OCI-LY1 (cell line): ENCODE data around the gene AP1G1.

ENCODE experiments used
- H2AFZ ChIP-seq: fragments of 200-600 bp; sonication (generic), shearing (Covaris generic); 2 replicates; pipeline ENCODE4 v1.6.0; 2014; ENCODE audit warnings: antibody characterized with exemption, mild to moderate bottlenecking, low read length
- H3F3A ChIP-seq: fragments of 200-600 bp; sonication (generic), shearing (Covaris generic); 2 replicates; pipeline ENCODE4 v1.6.0; 2014; ENCODE audit warnings: mild to moderate bottlenecking, antibody characterized with exemption, low read length, moderate library complexity; ENCODE audit not compliant: insufficient read depth
- H3K27ac ChIP-seq: fragments of 200-600 bp; sonication (generic); 2 replicates; pipeline ENCODE4 v1.5.1; 2014; ENCODE audit warnings: low read length, mixed run types, mild to moderate bottlenecking, low read depth; ENCODE audit not compliant: poor library complexity, severe bottlenecking
- H3K27me3 ChIP-seq: fragments of 200-600 bp; sonication (generic); 2 replicates; pipeline ENCODE4 v1.6.0; 2014; ENCODE audit warnings: antibody characterized with exemption, mild to moderate bottlenecking, low read length, moderate library complexity; ENCODE audit not compliant: insufficient read depth
- H3K36me3 ChIP-seq: fragments of 200-600 bp; sonication (generic); 2 replicates; pipeline ENCODE4 v1.6.1; 2014; ENCODE audit warnings: mild to moderate bottlenecking, antibody characterized with exemption, low read length, moderate library complexity, mixed read lengths; ENCODE audit not compliant: insufficient read depth
- H3K4me1 ChIP-seq: fragments of 200-600 bp; sonication (generic); 2 replicates; pipeline ENCODE4 v1.5.1; 2014; ENCODE audit warnings: mild to moderate bottlenecking, low read length, moderate library complexity; ENCODE audit not compliant: insufficient read depth, severe bottlenecking
- H3K4me2 ChIP-seq: fragments of 200-600 bp; sonication (generic), shearing (Covaris generic); 2 replicates; pipeline ENCODE4 v1.6.1; 2014; ENCODE audit warnings: low read length
- H3K4me3 ChIP-seq: fragments of 200-600 bp; sonication (generic); 2 replicates; pipeline ENCODE4 v1.5.1; 2014; ENCODE audit warnings: low read length, low read depth, mild to moderate bottlenecking, mixed read lengths; ENCODE audit not compliant: poor library complexity, severe bottlenecking
- H3K79me2 ChIP-seq: fragments of 200-600 bp; shearing (Covaris generic); 2 replicates; pipeline ENCODE4 v1.6.1; 2016; ENCODE audit warnings: mixed run types, low read length, mixed read lengths; ENCODE audit not compliant: insufficient read depth
- H3K9ac ChIP-seq: fragments of 200-600 bp; sonication (generic), shearing (Covaris generic); 2 replicates; pipeline ENCODE4 v1.6.1; 2014; ENCODE audit warnings: mild to moderate bottlenecking, low read length, mixed read lengths
- H3K9me2 ChIP-seq: fragments of 200-600 bp; sonication (generic), shearing (Covaris generic); 2 replicates; pipeline ENCODE4 v1.6.1; 2014; ENCODE audit warnings: low read depth, mild to moderate bottlenecking, low read length, mixed read lengths
- H3K9me3 ChIP-seq: fragments of 200-600 bp; shearing (Covaris generic); 2 replicates; pipeline ENCODE4 v1.6.1; 2014; ENCODE audit warnings: low read length, mixed read lengths
- H4K20me1 ChIP-seq: fragments of 200-600 bp; sonication (generic), shearing (Covaris generic); 2 replicates; pipeline ENCODE4 v1.6.0; 2016; ENCODE audit warnings: mild to moderate bottlenecking, low read length; ENCODE audit not compliant: insufficient read depth
- EZH2 ChIP-seq: fragments of 200-600 bp; sonication (generic), shearing (Covaris generic); IDR thresholded peaks from 2 replicates; pipeline ENCODE4 v1.8.0; 2017; ENCODE audit warnings: borderline replicate concordance, mixed run types, mild to moderate bottlenecking, antibody characterized with exemption, low read length, moderate library complexity, mixed read lengths
- TF ChIP-seq, protein P1 (sequence below): fragments of 200-600 bp; sonication (generic), shearing (Covaris generic); IDR thresholded peaks from 2 replicates; pipeline ENCODE4 v1.5.1; 2017; ENCODE audit warnings: mild to moderate bottlenecking, antibody characterized with exemption, low read length, moderate library complexity, mixed read lengths

Gene AP1G1

GRCh38 chr16:71846431-71846830, 37.8 kb upstream of the AP1G1 start:
- no peaks in the 10 kb centered on the region for H3F3A ChIP-seq
- no peak overlapping the region for H3K27ac ChIP-seq
- H4K20me1 ChIP-seq, result no peaks in the 10 kb centered on the region
- TF ChIP-seq, protein P1, sequence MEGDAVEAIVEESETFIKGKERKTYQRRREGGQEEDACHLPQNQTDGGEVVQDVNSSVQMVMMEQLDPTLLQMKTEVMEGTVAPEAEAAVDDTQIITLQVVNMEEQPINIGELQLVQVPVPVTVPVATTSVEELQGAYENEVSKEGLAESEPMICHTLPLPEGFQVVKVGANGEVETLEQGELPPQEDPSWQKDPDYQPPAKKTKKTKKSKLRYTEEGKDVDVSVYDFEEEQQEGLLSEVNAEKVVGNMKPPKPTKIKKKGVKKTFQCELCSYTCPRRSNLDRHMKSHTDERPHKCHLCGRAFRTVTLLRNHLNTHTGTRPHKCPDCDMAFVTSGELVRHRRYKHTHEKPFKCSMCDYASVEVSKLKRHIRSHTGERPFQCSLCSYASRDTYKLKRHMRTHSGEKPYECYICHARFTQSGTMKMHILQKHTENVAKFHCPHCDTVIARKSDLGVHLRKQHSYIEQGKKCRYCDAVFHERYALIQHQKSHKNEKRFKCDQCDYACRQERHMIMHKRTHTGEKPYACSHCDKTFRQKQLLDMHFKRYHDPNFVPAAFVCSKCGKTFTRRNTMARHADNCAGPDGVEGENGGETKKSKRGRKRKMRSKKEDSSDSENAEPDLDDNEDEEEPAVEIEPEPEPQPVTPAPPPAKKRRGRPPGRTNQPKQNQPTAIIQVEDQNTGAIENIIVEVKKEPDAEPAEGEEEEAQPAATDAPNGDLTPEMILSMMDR, result no peak
- no peak for TF ChIP-seq EZH2
- H3K79me2 ChIP-seq, result peaks cover 18% of the 10 kb centered on the region
- peak overlapping the region; percentile 79 for H3K9ac ChIP-seq
- H3K4me1 ChIP-seq, result peaks cover 30% of the 10 kb centered on the region
- H3K9me3 ChIP-seq, result no peaks in the 10 kb centered on the region
- H2AFZ ChIP-seq, result no peak overlapping the region
- H3K4me3 ChIP-seq, result peak overlapping the region; percentile 91
- no peaks in the 10 kb centered on the region for H3K9me2 ChIP-seq
- peaks cover 37% of the 10 kb centered on the region for H3K36me3 ChIP-seq
- H3K27me3 ChIP-seq, result no peaks in the 10 kb centered on the region
- peak overlapping the region; percentile 98 for H3K4me2 ChIP-seq

GRCh38 chr16:71845639-71846430, 37.2 kb upstream of the AP1G1 start, which contains the start of gene ATXN1L:
Gene ATXN1L, plus strand, starts transcription at chr16:71845976. Its CDS starts 3,765 bp downstream, at chr16:71849741.
- no peaks in the 10 kb centered on the region for H3K9me3 ChIP-seq
- TF ChIP-seq, protein P1, result no peak
- no peak for TF ChIP-seq EZH2
- peak within 1 kb of the TSS; percentile 79 for H3K9ac ChIP-seq
- H4K20me1 ChIP-seq, result no peaks in the 10 kb centered on the region
- H3K4me1 ChIP-seq, result peaks cover 30% of the 10 kb centered on the region
- H3K27me3 ChIP-seq, result no peaks in the 10 kb centered on the region
- H2AFZ ChIP-seq, result no peak within 1 kb of the TSS
- H3K4me3 ChIP-seq, result peak within 1 kb of the TSS; percentile 91
- H3F3A ChIP-seq, result no peaks in the 10 kb centered on the region
- H3K9me2 ChIP-seq, result no peaks in the 10 kb centered on the region
- H3K27ac ChIP-seq, result peak within 1 kb of the TSS; percentile 26
- H3K4me2 ChIP-seq, result peak within 1 kb of the TSS; percentile 98
- H3K79me2 ChIP-seq, result peaks cover 18% of the 10 kb centered on the region
- H3K36me3 ChIP-seq, result peaks cover 31% of the 10 kb centered on the region; the same call in 1 of the 2 replicates

DNA sequence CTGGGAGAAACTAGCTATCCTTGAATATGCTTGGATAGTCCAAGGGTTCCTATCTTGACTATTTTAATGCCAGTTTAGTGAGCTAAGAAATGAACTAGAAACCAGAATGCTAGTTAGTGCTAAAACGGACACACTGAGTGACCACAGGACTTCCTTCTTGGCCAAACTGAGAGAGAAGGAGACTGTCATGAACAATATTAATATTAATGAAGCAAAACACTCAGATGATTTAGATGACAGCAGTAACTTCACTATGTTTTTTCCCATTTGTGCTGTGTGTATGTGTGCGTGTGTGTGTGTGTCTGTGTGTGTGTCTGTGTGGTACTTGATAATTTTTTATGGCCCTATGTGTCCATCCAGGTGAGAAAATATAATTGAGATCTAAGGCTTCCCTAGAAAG, 34.9 kb upstream of the AP1G1 start:
- Histone ChIP-seq H3K27me3 (no peaks in the 10 kb centered on the region), H3K9me2 (no peaks in the 10 kb centered on the region), H3K4me3 (no peak overlapping the region), H3K36me3 (peaks cover 9% of the 10 kb centered on the region; the same call in 1 of the 2 replicates), H2AFZ (no peak overlapping the region), H3K9ac (no peak overlapping the region), H3F3A (no peaks in the 10 kb centered on the region), H3K4me1 (peaks cover 30% of the 10 kb centered on the region), H4K20me1 (no peaks in the 10 kb centered on the region), H3K9me3 (no peaks in the 10 kb centered on the region), H3K79me2 (peaks cover 18% of the 10 kb centered on the region), H3K27ac (no peak overlapping the region), H3K4me2 (no peak overlapping the region)
- no peak for TF ChIP-seq EZH2
- TF ChIP-seq, protein P1, result no peak
